ENCODE measurements around the gene ARHGAP40.

ARHGAP40 gene

DNA sequence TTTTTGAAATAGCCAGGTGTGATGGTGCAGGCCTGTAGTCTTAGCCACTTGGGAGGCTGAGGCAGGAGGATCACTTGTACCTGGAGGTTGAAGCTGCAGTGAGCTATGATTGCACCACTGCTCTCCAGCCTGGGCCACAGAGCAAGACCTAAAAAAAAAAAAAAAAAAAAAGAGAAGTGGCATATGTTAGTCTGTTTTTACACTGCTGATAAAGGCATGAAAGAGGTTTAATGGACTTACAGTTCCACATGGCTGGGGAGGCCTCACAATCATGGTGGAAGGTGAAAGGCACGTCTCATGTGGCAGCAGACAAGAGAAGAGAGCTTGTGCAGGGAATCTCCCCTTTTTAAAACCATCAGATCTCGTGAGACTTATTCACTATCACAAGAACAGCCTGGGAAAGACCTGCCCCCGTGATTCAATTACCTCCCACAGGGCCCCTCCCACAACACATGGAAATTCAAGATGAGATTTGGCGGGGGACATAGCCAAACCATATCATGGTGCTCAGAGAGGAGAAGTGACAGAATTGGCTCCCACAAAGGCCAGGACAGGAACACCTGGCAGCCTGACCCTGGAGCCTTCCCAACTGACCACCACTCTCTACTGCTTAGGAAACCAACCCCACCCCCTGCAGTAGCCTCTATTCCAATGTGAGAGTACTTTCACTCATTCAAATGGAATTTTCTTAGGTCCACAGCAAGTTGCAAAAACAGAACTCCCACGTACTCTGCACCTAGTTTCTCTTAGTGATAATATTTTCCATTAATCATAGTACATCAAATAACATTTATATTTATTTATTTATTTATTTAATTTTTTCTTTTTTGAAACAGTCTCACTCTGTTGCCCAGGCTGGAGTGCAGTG lies 29.8 kb downstream of the ARHGAP40 start:
- H3K4me3 ChIP-seq (ENCODE audit: low read depth, low read length) = no peak overlapping the region
- no peak for DNase-seq (ENCODE audit: low read depth)
- TF ChIP-seq, protein P1, sequence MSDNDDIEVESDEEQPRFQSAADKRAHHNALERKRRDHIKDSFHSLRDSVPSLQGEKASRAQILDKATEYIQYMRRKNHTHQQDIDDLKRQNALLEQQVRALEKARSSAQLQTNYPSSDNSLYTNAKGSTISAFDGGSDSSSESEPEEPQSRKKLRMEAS (IDR thresholded peaks at IDR 0.05; ENCODE audit: low read depth, low read length) = no peak
- TF ChIP-seq, protein P2, sequence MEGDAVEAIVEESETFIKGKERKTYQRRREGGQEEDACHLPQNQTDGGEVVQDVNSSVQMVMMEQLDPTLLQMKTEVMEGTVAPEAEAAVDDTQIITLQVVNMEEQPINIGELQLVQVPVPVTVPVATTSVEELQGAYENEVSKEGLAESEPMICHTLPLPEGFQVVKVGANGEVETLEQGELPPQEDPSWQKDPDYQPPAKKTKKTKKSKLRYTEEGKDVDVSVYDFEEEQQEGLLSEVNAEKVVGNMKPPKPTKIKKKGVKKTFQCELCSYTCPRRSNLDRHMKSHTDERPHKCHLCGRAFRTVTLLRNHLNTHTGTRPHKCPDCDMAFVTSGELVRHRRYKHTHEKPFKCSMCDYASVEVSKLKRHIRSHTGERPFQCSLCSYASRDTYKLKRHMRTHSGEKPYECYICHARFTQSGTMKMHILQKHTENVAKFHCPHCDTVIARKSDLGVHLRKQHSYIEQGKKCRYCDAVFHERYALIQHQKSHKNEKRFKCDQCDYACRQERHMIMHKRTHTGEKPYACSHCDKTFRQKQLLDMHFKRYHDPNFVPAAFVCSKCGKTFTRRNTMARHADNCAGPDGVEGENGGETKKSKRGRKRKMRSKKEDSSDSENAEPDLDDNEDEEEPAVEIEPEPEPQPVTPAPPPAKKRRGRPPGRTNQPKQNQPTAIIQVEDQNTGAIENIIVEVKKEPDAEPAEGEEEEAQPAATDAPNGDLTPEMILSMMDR (IDR thresholded peaks at IDR 0.05; ENCODE audit: low read depth, low read length) = no peak
- TF ChIP-seq POLR2A (IDR thresholded peaks at IDR 0.05; ENCODE audit: extremely low read depth, insufficient read length) (no peak), MYC (IDR thresholded peaks at IDR 0.05; ENCODE audit: low read depth, low read length) (no peak)

DNA sequence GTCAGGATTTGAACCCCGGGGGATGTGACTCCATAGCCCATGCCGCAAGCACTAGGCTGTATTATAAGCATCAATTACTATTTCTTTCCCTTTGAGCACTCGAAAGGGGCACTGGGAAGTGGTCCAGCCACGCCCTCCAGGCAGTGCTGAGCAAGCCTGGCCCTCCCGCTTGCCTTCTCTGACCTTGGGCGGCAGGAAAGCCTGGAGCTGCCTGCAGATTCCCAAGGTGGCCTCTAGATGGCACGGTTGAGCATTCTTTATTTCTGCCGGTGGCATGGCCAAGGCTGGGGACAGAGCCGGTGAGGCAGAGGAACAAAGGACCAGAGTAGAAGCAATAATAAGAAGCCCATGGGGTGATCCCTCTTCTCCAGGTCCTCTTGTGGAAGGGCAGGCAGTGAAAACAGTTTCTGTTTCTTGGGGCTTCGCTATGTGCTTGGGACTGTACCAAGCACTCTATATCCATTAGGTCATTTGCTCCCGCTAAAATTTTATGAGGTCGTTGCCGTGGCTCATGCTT lies 32.0 kb downstream of the ARHGAP40 start:
- peak; percentile 70 for DNase-seq (ENCODE audit: low read depth)
- TF ChIP-seq MYC (IDR thresholded peaks at IDR 0.05; ENCODE audit: low read depth, low read length) = peak; percentile 28
- TF ChIP-seq, protein P2 (IDR thresholded peaks at IDR 0.05; ENCODE audit: low read depth, low read length) = peak; percentile 96
- no peak for TF ChIP-seq POLR2A (IDR thresholded peaks at IDR 0.05; ENCODE audit: extremely low read depth, insufficient read length)
- TF ChIP-seq, protein P1 (IDR thresholded peaks at IDR 0.05; ENCODE audit: low read depth, low read length) = 0 out of 2 replicates have a peak, but pooled peaks have one; percentile 46
- H3K4me3 ChIP-seq (ENCODE audit: low read depth, low read length) = no peak overlapping the region

DNA sequence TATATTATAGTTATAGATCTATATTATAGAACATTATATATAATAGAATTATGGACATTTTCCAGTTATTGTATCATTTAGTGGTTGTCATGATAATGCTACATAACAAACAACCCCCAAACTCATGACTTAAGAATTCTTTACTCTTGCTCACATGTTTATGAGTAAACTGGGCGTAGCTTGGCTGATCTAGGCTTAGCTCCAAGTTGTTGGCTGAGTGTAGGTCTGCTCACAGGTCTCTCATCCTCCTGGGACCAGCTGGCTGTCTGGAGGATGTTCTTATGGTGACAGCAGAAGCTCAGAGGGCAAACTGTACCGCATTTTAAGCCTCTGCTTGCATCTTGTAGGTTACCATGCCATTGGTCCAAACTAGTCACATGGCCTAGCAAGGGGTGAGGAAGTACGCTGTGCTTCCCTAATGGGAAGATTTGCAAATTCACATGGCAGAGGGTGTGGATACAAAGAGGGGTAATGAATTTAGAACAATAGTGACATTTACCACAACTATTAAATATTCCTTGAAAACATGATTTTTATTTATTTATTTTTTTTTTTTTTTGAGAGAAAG lies 34.2 kb downstream of the ARHGAP40 start:
- DNase-seq (ENCODE audit: low read depth) = peak; percentile 43
- H3K4me3 ChIP-seq (ENCODE audit: low read depth, low read length) = no peak overlapping the region
- no peak for TF ChIP-seq MYC (IDR thresholded peaks at IDR 0.05; ENCODE audit: low read depth, low read length)
- TF ChIP-seq, protein P2 (IDR thresholded peaks at IDR 0.05; ENCODE audit: low read depth, low read length) = no peak
- no peak for TF ChIP-seq POLR2A (IDR thresholded peaks at IDR 0.05; ENCODE audit: extremely low read depth, insufficient read length)
- TF ChIP-seq, protein P1 (IDR thresholded peaks at IDR 0.05; ENCODE audit: low read depth, low read length) = peak; percentile 74

DNA sequence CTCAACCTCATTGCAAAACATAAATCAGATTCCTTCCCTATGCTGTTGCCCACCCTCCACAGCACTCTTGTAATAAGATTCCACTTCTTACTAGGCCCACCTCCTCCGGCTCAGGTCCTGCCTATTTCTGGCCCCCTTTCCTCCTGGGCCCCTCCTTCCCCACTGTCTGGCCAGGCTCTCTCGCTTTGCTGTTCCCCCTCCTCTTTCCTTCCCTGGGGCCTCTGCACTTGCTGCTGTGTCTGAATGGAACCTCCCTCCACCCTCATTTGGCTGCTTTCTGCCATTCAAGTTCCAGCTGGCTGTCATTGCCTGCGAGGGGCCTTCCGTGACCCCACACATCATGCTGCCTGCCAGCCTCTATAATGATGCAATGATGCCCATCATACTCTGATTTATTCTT lies 38.9 kb downstream of the ARHGAP40 start:
- DNase-seq (ENCODE audit: low read depth) = no peak
- H3K4me3 ChIP-seq (ENCODE audit: low read depth, low read length) = no peak overlapping the region

DNA sequence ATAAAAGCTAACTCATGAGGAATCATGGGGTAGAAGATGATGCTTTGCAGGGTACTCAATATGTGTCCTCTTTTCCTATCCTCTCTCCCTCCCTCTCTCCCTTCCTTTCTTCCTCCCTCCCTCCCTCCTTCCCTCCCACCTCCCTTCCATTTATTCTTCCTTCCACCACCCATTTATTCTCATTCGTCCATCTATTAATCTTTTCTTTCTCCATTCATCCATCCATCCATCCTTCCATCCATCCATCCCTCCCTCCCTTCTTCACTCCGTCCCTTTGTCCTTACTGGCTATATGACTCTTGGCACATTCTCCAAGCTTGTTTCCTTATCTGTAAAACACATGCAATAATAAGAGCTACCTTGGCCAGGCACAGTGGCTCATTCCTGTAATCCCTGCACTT lies 40.9 kb downstream of the ARHGAP40 start:
- DNase-seq (ENCODE audit: low read depth) = no peak
- no peak for TF ChIP-seq MYC (IDR thresholded peaks at IDR 0.05; ENCODE audit: low read depth, low read length)
- no peak overlapping the region for H3K4me3 ChIP-seq (ENCODE audit: low read depth, low read length)

More for the DNA sequence above, 38.9 kb downstream of the ARHGAP40 start:
- TF ChIP-seq, protein P2 (IDR thresholded peaks at IDR 0.05; ENCODE audit: low read depth, low read length) = no peak
- TF ChIP-seq MYC (IDR thresholded peaks at IDR 0.05; ENCODE audit: low read depth, low read length) (no peak), POLR2A (IDR thresholded peaks at IDR 0.05; ENCODE audit: extremely low read depth, insufficient read length) (no peak)
- TF ChIP-seq, protein P1 (IDR thresholded peaks at IDR 0.05; ENCODE audit: low read depth, low read length) = no peak

All from NB4 (cell line).